ENCODE measurements around the gene VPS35L. TPM values are rescaled to one million over a fixed set of nuclear protein-coding genes. Genes with fewer than 3 reads are reported as not detected.
A peak's percentile ranks its signal among the peaks of the same experiment; 100 is the strongest.
"Not testable (repeated sequence)": the region's sequence is repeated elsewhere in the genome, so short reads cannot be mapped to it uniquely, and the experiment has no call there.

The VPS35L gene
- total RNA-seq, 1 donor from 2014 or later, result 45.0 TPM

DNA sequence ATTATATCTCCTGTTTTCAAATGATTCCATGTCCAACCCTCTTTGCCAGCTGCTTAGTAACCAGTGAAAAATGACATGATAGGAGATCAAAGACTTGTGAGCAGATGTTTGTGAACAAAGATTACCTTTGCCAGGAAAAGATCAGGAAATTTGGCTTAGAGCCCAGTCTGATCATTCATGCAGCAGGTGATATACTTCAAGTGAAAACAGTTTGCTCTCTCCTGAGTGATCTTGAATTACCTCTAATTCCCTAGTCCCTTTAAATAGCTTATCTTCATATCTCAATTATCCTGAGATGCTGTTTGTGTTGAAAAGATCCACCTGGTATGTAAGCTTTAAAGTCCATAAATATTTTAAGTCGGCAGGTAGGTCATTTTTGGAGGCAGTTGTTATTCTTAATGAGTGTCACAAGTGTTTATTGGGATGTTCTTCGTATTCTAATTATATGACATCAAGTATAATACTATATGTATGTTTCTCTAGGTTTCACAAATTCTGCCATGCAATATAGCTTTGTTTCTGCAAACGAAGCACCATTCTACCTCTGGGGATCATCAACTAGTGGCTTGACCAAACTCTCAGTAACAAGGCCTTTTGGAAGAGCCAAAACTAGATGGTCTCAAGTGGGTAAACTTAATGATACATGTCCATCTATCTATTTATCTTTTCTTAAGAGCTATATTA lies 13.2 kb upstream of the VPS35L start:
- Mint-ChIP-seq H3K4me3 (ENCODE audit: unreplicated experiment) (no peak overlapping the region), H3K36me3 (ENCODE audit: low read depth, unreplicated experiment) (peaks cover 20% of the 10 kb centered on the region), H3K4me1 (ENCODE audit: low read depth, unreplicated experiment) (no peaks in the 10 kb centered on the region), H3K27ac (ENCODE audit: unreplicated experiment) (no peak overlapping the region), H3K27me3 (ENCODE audit: low read depth, unreplicated experiment) (no peaks in the 10 kb centered on the region), H3K9me3 (ENCODE audit: unreplicated experiment) (peaks cover 2% of the 10 kb centered on the region)
- Histone ChIP-seq H3K27ac (ENCODE audit: low read depth, low read length) (no peak overlapping the region), H3K27me3 (ENCODE audit: insufficient read depth, low read length) (no peaks in the 10 kb centered on the region), H3K9me3 (ENCODE audit: insufficient read depth, low read depth, low read length) (no peaks in the 10 kb centered on the region), H4K20me1 (ENCODE audit: insufficient read depth, low read length) (no peaks in the 10 kb centered on the region), H3K9ac (ENCODE audit: low read length) (no peak overlapping the region), H3K4me1 (ENCODE audit: insufficient read depth, low read length) (no peaks in the 10 kb centered on the region), H3K79me2 (ENCODE audit: insufficient read depth, low read length) (no peaks in the 10 kb centered on the region), H3K4me3 (ENCODE audit: insufficient read depth, low read depth, low read length) (no peak overlapping the region), H3K4me2 (ENCODE audit: low read length) (no peak overlapping the region), H2AFZ (ENCODE audit: low read depth, low read length) (no peak overlapping the region), H3K36me3 (ENCODE audit: insufficient read depth, low read length) (peaks cover 9% of the 10 kb centered on the region)
- peak; percentile 2 for DNase-seq (ENCODE audit: low read depth)
- TF ChIP-seq, protein P1, sequence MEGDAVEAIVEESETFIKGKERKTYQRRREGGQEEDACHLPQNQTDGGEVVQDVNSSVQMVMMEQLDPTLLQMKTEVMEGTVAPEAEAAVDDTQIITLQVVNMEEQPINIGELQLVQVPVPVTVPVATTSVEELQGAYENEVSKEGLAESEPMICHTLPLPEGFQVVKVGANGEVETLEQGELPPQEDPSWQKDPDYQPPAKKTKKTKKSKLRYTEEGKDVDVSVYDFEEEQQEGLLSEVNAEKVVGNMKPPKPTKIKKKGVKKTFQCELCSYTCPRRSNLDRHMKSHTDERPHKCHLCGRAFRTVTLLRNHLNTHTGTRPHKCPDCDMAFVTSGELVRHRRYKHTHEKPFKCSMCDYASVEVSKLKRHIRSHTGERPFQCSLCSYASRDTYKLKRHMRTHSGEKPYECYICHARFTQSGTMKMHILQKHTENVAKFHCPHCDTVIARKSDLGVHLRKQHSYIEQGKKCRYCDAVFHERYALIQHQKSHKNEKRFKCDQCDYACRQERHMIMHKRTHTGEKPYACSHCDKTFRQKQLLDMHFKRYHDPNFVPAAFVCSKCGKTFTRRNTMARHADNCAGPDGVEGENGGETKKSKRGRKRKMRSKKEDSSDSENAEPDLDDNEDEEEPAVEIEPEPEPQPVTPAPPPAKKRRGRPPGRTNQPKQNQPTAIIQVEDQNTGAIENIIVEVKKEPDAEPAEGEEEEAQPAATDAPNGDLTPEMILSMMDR (IDR thresholded peaks at IDR 0.05; ENCODE audit: insufficient read depth, low read depth, low read length), result no peak
- no peak for TF ChIP-seq EZH2 (IDR thresholded peaks at IDR 0.05; ENCODE audit: insufficient read depth, low read length)
- FAIRE-seq, result no peak

DNA sequence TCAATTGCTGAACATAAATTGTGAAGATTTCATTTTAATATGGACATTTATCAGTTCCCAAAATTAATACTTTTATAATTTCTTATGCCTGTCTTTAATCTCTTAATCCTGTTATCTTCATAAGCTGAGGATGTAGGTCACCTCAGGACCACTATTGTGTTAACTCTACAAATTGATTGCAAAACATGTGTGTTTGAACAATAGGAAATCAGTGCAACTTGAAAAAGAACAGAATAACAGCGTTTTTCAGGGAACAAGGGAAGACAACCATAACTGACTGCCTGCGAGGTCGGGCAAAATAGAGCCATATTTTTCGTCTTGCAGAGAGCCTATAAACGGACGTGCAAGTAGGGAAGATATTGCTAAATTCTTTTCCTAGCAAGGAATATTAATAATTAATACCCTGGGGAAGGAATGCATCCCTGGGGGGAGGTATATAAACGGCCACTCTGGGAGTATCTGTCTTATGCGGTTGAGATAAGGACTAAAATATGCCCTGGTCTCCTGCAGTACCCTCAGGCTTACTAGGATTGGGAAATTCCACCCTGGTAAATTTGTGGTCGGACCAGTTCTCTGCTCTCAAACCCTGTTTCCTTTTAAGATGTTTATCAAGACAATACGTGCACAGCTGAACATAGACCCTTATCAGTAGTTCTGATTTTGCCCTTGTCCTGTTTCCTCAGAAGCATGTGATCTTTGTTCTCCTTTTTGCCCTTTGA lies 12.1 kb upstream of the VPS35L start:
- not testable (repeated sequence) for H3K27ac Mint-ChIP-seq (ENCODE audit: unreplicated experiment); H3K4me3 Mint-ChIP-seq (ENCODE audit: unreplicated experiment); H3K4me2 ChIP-seq (ENCODE audit: low read length); H4K20me1 ChIP-seq (ENCODE audit: insufficient read depth, low read length); H3K27me3 ChIP-seq (ENCODE audit: insufficient read depth, low read length); H3K9ac ChIP-seq (ENCODE audit: low read length); H2AFZ ChIP-seq (ENCODE audit: low read depth, low read length); H3K9me3 Mint-ChIP-seq (ENCODE audit: unreplicated experiment); H3K79me2 ChIP-seq (ENCODE audit: insufficient read depth, low read length); FAIRE-seq; H3K4me3 ChIP-seq (ENCODE audit: insufficient read depth, low read depth, low read length); H3K4me1 Mint-ChIP-seq (ENCODE audit: low read depth, unreplicated experiment); H3K9me3 ChIP-seq (ENCODE audit: insufficient read depth, low read depth, low read length); H3K27me3 Mint-ChIP-seq (ENCODE audit: low read depth, unreplicated experiment); H3K4me1 ChIP-seq (ENCODE audit: insufficient read depth, low read length); H3K27ac ChIP-seq (ENCODE audit: low read depth, low read length); DNase-seq (ENCODE audit: low read depth)
- peaks cover 12% of the 10 kb centered on the region for H3K36me3 ChIP-seq (ENCODE audit: insufficient read depth, low read length)
- H3K36me3 Mint-ChIP-seq (ENCODE audit: low read depth, unreplicated experiment), result peaks cover 20% of the 10 kb centered on the region

DNA sequence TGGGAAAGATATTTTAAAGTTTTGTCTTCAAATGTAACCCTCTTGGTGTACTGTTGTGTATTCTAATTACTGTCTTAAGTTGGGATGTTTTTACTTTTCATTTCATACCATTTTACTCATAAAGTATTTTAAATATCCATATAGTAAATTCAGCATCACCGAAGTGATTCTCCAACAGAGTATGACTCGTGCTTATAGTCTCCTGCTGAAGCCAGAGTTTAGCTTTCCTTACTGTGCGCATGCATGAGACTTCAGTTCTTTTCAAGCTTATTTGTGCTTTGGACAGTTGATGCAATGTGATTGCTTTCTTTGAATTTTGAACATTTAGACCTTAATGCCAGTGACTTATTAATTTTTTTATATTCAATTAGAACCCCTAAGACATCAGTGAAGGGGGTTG lies 7.4 kb upstream of the VPS35L start:
- no peaks in the 10 kb centered on the region for H4K20me1 ChIP-seq (ENCODE audit: insufficient read depth, low read length)
- H3K36me3 ChIP-seq (ENCODE audit: insufficient read depth, low read length), result peaks cover 12% of the 10 kb centered on the region
- DNase-seq (ENCODE audit: low read depth), result no peak
- H3K4me3 Mint-ChIP-seq (ENCODE audit: unreplicated experiment), result no peak overlapping the region
- no peak overlapping the region for H3K27ac ChIP-seq (ENCODE audit: low read depth, low read length)
- H3K79me2 ChIP-seq (ENCODE audit: insufficient read depth, low read length), result no peaks in the 10 kb centered on the region
- H3K4me1 ChIP-seq (ENCODE audit: insufficient read depth, low read length), result no peaks in the 10 kb centered on the region
- TF ChIP-seq, protein P1 (IDR thresholded peaks at IDR 0.05; ENCODE audit: insufficient read depth, low read depth, low read length), result no peak
- no peak for TF ChIP-seq EZH2 (IDR thresholded peaks at IDR 0.05; ENCODE audit: insufficient read depth, low read length)
- no peak overlapping the region for H2AFZ ChIP-seq (ENCODE audit: low read depth, low read length)
- no peaks in the 10 kb centered on the region for H3K27me3 Mint-ChIP-seq (ENCODE audit: low read depth, unreplicated experiment)
- peaks cover 1% of the 10 kb centered on the region for H3K4me1 Mint-ChIP-seq (ENCODE audit: low read depth, unreplicated experiment)
- peaks cover 2% of the 10 kb centered on the region for H3K9me3 Mint-ChIP-seq (ENCODE audit: unreplicated experiment)
- no peaks in the 10 kb centered on the region for H3K27me3 ChIP-seq (ENCODE audit: insufficient read depth, low read length)
- peaks cover 9% of the 10 kb centered on the region for H3K36me3 Mint-ChIP-seq (ENCODE audit: low read depth, unreplicated experiment)
- H3K9me3 ChIP-seq (ENCODE audit: insufficient read depth, low read depth, low read length), result no peaks in the 10 kb centered on the region
- FAIRE-seq, result no peak
- H3K9ac ChIP-seq (ENCODE audit: low read length), result no peak overlapping the region
- H3K4me2 ChIP-seq (ENCODE audit: low read length), result no peak overlapping the region
- no peak overlapping the region for H3K27ac Mint-ChIP-seq (ENCODE audit: unreplicated experiment)
- H3K4me3 ChIP-seq (ENCODE audit: insufficient read depth, low read depth, low read length), result no peak overlapping the region

All from astrocyte (in vitro differentiated cells and primary cell).